Measurements from ENCODE around the gene CARD11.

CARD11 gene

DNA sequence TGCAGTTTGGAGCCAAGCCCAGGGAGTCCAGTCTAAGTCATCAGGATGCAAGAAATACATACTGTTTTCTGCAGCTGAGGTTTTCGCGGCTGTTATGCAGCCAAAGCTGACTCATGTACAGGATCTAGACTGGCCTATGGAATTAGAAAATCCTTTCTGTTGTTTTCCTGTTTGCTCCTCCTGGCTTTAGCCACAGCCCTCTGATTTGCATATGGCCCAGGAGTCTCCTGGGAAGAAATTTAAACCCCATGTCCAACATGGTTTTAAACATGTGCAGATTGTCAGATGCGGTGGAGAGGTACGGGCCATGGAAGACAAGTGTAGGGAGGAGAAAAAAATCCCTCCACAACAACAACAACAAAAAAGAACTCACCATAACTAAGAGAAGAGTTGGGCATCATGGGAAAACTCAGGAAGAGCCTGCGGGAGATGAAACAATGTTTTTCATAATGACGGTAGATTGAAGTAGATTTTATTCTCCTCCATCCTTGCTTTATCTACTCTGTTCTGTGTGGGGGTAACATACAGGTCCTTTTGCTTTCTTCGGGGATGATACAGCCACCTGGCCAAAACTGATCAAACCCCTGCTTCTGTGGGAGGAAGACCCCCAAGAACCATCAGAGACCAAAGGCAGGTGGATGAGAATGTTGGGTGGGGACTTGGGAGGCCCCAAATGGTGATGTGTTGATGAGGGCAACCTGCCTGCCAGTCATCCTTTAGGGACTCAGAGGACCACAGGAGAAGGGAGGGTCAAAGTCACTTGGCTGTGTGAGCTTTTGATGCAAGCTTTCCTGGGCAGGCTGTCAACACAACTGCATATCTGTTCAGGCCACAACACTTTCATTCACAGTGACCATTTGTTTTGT lies 169.7 kb downstream of the CARD11 start:
- no peak for DNase-seq (ENCODE audit: low read depth in 2 of 2)

DNA sequence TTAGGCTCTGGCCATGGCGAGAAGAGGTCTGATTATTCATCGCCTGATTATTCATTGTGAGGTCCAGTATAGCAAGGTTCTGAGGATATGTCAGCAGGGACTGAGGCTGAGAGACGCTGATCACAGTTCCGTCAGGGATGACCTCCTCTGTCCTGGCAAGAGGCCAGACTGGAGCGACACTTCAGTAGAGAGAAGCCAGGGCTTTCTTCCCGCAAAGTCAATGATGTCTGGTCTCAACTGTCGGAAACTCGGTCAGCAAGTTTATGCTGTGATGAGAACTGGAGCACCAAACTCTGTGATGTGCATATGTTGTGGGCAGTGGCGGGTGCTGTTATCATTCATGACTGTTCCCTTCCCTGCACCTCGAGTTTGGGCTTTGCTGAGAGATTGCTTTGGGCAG lies 170.5 kb downstream of the CARD11 start:
- DNase-seq (ENCODE audit: low read depth in 2 of 2), result no peak

DNA sequence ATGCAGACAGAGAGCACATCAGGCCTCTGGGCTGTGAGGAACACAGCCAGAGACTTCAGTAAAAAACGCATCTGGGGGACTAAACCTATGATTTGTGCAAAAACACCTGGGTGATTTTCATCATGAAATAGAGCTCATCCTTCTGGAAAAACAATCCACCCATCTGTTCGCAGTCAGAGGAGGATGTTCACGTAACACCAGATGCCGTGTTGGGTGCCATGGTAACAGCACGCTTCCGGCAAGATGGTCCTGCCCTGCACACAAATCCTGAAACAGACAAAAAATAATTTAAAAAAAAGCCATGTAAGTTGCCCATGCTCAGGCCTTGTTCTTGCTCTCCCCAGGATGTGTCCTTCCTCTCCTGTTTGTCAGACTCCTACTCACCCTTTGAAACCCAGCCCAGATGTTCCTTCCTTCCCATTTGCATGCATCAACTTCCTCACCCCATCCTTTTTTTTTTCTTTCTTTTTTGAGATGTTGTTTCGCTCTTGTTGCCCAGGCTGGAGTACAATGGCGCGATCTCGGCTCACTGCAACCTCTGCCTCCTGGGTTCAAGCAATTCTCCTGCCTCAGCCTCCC lies 171.3 kb downstream of the CARD11 start:
- DNase-seq (ENCODE audit: low read depth in 2 of 2), result no peak

DNA sequence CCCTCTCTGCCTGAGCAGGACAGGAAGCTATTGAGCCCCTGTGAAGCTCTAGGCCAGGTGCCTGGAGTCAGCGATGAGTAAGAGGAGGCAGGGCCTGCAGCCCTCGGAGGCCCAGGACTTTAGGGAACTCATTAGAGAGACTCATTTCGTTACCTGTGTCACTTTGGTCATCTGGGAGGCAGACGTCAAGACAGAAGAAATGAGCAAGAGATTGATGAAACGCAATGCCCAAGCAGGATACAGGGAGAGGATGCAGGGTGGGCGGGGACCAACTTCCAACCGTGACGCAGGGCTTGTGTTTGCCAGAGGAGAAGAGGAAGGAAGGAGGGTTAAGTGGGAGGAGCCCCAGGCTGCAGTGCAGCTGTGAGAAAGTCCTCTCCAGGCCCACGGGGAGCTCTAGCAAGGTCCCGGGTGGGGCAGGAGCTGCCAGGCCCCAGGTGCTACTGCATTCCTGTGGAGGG lies 173.2 kb downstream of the CARD11 start:
- peak in 1 of 2 donors; percentile 36 for DNase-seq (ENCODE audit: low read depth in 2 of 2)

GRCh38 chr7:2869981-2870380 lies 173.7 kb downstream of the CARD11 start:
- DNase-seq (ENCODE audit: low read depth in 2 of 2), result no peak

DNA sequence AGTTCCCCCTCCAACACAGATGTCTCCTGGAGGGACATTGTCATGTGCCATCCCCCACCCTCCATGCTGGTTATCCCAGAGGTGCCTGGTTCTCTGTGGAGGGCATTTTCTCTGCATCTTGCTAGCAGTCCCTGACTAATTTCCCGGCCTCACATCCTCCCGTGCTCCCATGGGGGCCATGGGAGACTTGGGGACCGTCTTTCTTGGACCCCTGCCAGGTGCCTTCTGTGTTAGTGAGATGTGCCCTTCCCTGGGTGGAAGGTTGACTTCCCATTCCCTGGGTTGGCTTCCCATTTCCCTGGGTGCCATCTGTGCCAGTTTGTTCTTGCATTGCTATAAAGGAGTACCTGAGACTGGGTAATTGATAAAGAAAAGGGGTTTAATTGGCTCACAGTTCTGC lies 177.1 kb downstream of the CARD11 start:
- DNase-seq (ENCODE audit: low read depth in 2 of 2), result no peak

GRCh38 chr7:2864999-2865670 lies 178.5 kb downstream of the CARD11 start:
- peak; percentile 59 to 67 for DNase-seq (ENCODE audit: low read depth in 2 of 2)

DNA sequence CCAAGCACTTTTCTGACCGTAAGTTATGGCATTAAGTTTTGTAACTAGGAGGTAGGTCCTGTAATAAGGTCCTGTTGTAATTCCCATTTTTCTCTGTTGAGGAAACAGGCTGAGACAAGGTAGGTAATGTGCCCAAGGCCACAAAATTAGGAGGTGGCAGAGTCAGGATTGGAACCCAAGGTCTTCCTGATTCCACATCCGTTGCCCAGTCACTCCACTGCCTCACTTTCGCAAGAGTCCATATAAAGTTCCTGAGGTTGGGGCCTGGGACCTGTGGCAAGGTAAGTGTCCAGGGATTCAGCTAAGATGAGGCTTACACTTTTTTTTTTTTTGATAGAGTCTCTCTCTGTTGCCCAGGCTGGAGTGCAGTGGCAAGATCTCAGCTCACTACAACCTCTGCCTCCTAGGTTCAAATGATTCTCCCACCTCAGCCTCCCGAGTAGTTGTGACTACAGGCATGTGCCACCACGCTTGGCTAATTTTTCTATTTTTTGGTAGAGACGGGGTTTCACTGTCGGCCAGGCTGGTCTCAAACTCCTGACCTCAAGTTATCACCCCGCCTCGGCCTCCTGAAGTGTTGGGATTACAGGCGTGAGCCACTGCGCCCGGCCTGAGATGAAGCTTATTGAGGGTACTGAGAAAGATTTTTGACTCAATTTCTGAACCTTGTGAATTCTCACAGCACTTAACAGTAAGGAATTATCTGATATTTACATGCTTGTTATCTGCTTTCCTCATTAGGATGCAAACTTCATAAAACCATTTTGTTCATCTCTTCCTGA lies 179.3 kb downstream of the CARD11 start:
- no peak for DNase-seq (ENCODE audit: low read depth in 2 of 2)

GRCh38 chr7:2863461-2864066 lies 180.1 kb downstream of the CARD11 start:
- DNase-seq (ENCODE audit: low read depth in 2 of 2), result peak; percentile 74 to 76

- no peak for DNase-seq (ENCODE audit: low read depth in 2 of 2)
Measured at GRCh38 chr7:2862831-2863361, 180.8 kb downstream of the CARD11 start.

DNA sequence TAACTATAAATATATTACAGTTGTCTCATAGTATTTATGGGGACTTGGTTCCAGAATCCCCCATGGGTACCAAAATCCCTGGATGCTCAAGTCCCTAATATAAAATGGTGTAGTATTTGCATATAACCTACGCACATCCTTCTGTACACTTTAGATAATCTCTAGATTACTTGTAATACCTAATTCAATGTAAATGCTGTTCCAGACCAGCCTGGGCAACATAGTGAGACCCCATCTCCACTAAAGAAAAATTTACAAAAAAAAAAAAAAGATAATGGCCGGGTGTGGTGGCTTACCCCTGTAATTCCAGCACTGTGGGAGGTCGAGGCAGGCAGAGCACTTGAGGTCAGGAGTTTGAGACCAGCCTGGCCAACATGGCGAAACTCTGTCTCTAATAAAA lies 182.2 kb downstream of the CARD11 start:
- no peak for DNase-seq (ENCODE audit: low read depth in 2 of 2)

GRCh38 chr7:2860627-2861133 lies 183.0 kb downstream of the CARD11 start:
- no peak for DNase-seq (ENCODE audit: low read depth in 2 of 2)

- DNase-seq (ENCODE audit: low read depth in 2 of 2), result no peak
Measured at GRCh38 chr7:2859952-2860351, 183.7 kb downstream of the CARD11 start.

GRCh38 chr7:2858621-2859020 lies 185.0 kb downstream of the CARD11 start:
- DNase-seq (ENCODE audit: low read depth in 2 of 2), result no peak

DNA sequence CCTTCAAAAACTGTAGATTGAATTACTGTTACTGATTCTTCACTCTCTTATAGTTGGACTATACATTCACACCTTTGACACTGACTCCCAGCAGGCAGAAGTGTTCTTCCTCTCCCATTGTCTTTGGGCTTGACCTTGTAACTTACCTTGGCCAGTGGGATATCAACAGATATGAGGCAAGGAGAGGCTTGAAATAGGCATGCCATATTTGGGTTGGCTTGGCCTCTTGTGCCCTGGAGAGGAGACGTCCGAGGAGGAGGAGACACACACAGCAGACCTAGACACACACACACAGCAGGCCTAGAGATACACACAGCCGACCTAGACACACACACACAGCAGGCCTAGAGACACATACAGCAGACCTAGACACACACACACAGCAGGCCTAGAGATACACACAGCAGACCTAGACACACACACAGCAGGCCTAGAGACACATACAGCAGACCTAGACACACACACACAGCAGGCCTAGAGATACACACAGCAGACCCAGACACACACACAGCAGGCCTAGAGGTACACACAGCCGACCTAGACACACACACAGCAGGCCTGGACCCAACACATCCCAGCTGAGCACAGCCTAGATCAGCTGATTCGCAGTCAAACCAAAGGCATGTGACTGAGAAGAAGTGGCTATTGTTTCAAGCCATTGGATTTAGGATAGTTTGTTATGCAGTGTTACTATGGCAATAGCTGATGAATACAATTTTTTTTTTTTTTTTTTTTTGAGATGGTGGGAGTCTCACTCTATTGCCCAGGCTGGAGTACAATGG lies 187.1 kb downstream of the CARD11 start:
- no peak for DNase-seq (ENCODE audit: low read depth in 2 of 2)

Measured in stimulated activated CD4-positive, alpha-beta T cell treated with anti-CD3 and anti-CD28 coated beads, Interleukin-15, amount 100 ng/mL, for 48 hours (primary cell).